Glomerular visceral epithelial cell (primary cell): ENCODE results near the gene PCGF1.

ENCODE experiments used
- DNase-seq: peaks from one replicate; pipeline ENCODE4 v3.0.0-alpha.2; 2016; ENCODE audit errors: extremely low spot score

Gene PCGF1

GRCh38 chr2:74536166-74536950 is 28.9 kb upstream of the PCGF1 start:
- no peak for DNase-seq

- DNase-seq = no peak
These were observed 28.0 kb upstream of the PCGF1 start for GRCh38 chr2:74535440-74535965.

- no peak for DNase-seq
These were observed 26.9 kb upstream of the PCGF1 start for GRCh38 chr2:74534411-74534810.

GRCh38 chr2:74533464-74533863 is 26.0 kb upstream of the PCGF1 start:
- no peak for DNase-seq

GRCh38 chr2:74532222-74532621 is 24.7 kb upstream of the PCGF1 start:
- DNase-seq = no peak

- no peak for DNase-seq
These were observed 24.2 kb upstream of the PCGF1 start for GRCh38 chr2:74531666-74532065.

GRCh38 chr2:74530239-74531187 is 23.0 kb upstream of the PCGF1 start:
- DNase-seq = peak; percentile 31

- DNase-seq = peak; percentile 98
These were observed 22.1 kb upstream of the PCGF1 start, which contains the start of the genes AUP1 and HTRA2 for GRCh38 chr2:74529357-74530238. Gene AUP1, minus strand, starts transcription at chr2:74529706. Its CDS starts 77 bp downstream, at chr2:74529629. Gene HTRA2, plus strand, starts transcription at chr2:74529933. Its CDS starts 74 bp downstream, at chr2:74530007.

- no peak for DNase-seq
These were observed 21.3 kb upstream of the PCGF1 start for GRCh38 chr2:74528600-74529356.

GRCh38 chr2:74527741-74528140 is 20.2 kb upstream of the PCGF1 start:
- no peak for DNase-seq

GRCh38 chr2:74526649-74527230 is 19.2 kb upstream of the PCGF1 start:
- DNase-seq = no peak

GRCh38 chr2:74525717-74526648 is 18.5 kb upstream of the PCGF1 start, which contains the start of gene DQX1:
Gene DQX1, minus strand, starts transcription at chr2:74526231. Its CDS starts 502 bp downstream, at chr2:74525729.
- DNase-seq = no peak

GRCh38 chr2:74524955-74525716 is 17.6 kb upstream of the PCGF1 start:
- no peak for DNase-seq

- DNase-seq = no peak
These were observed 16.5 kb upstream of the PCGF1 start for GRCh38 chr2:74524005-74524404.

- no peak for DNase-seq
These were observed 15.0 kb upstream of the PCGF1 start for GRCh38 chr2:74522516-74522915.

- no peak for DNase-seq
These were observed 9.2 kb upstream of the PCGF1 start for GRCh38 chr2:74516650-74517049.

- DNase-seq = no peak
These were observed 8.6 kb upstream of the PCGF1 start for GRCh38 chr2:74515981-74516633.
